Activated T-cell treated with anti-CD3 and anti-CD28 coated beads, Interleukin-2, amount 50 U/mL, for 4 hours (primary cell): Measurements from ENCODE around the gene OTOP2. TPM values are rescaled to one million over a fixed set of nuclear protein-coding genes. Genes with fewer than 3 reads are reported as not detected.

ENCODE experiments used
- ATAC-seq, 2 donors: fragments of 200-7000 bp; cut with Tn5 transposase; one replicate each; pipeline ENCODE4 v1.10.0; 2021
- DNase-seq: peaks from one replicate; pipeline ENCODE4 v3.0.0-alpha.2; 2020
- H3K27me3 Mint-ChIP-seq: one replicate; pipeline ENCODE4 v1.8.0; 2021; ENCODE audit warnings: low read depth, mixed read lengths
- H3K36me3 Mint-ChIP-seq: one replicate; pipeline ENCODE4 v1.8.0; 2022; ENCODE audit warnings: mixed read lengths; ENCODE audit not compliant: insufficient read depth
- H3K4me1 Mint-ChIP-seq: one replicate; pipeline ENCODE4 v1.8.0; 2021; ENCODE audit warnings: low read depth, mixed read lengths
- H3K4me3 Mint-ChIP-seq: one replicate; pipeline ENCODE4 v1.8.0; 2021; ENCODE audit warnings: mild to moderate bottlenecking, moderate library complexity, mixed read lengths
- H3K9me3 Mint-ChIP-seq: one replicate; pipeline ENCODE4 v1.8.0; 2021; ENCODE audit warnings: mixed read lengths
- total RNA-seq, 3 donors: library from RNA; stranded (reverse); gene quantifications; one replicate each; pipeline ENCODE4 v1.2.1, GENCODE V29; 2021

OTOP2 gene
- total RNA-seq, 3 donors from 2014 or later, result not detected

DNA sequence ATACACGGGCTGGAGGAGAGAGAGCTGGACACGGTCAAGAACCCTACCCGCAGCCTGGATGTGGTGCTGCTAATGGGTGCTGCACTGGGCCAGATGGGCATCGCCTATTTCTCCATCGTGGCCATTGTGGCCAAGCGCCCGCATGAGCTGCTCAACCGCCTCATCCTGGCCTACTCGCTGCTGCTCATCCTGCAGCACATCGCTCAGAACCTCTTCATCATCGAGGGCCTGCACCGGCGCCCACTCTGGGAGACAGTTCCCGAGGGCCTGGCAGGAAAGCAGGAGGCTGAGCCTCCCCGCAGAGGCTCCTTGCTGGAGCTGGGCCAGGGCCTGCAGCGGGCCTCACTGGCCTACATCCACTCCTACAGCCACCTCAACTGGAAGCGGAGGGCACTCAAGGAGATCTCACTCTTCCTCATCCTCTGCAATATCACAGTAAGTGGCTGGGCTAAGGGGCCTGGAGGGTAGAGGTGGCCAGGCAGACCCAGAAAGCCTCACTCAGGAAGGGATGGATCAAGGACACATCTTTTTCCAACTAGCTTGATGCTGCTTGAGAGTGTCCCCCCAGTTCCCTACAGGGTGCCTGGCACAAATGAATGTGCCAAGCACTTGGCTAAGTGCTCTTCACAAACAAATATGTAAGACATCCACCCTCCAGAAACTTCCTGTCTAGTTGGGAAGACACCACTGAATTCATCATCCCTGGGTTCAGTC, 23.1 kb downstream of the OTOP2 start:
- no peaks in the 10 kb centered on the region for H3K9me3 Mint-ChIP-seq
- no peaks in the 10 kb centered on the region for H3K4me1 Mint-ChIP-seq
- peaks cover under 1% of the 10 kb centered on the region for H3K27me3 Mint-ChIP-seq
- ATAC-seq, result no peak
- DNase-seq, result no peak
- no peaks in the 10 kb centered on the region for H3K36me3 Mint-ChIP-seq
- H3K4me3 Mint-ChIP-seq, result no peak overlapping the region

DNA sequence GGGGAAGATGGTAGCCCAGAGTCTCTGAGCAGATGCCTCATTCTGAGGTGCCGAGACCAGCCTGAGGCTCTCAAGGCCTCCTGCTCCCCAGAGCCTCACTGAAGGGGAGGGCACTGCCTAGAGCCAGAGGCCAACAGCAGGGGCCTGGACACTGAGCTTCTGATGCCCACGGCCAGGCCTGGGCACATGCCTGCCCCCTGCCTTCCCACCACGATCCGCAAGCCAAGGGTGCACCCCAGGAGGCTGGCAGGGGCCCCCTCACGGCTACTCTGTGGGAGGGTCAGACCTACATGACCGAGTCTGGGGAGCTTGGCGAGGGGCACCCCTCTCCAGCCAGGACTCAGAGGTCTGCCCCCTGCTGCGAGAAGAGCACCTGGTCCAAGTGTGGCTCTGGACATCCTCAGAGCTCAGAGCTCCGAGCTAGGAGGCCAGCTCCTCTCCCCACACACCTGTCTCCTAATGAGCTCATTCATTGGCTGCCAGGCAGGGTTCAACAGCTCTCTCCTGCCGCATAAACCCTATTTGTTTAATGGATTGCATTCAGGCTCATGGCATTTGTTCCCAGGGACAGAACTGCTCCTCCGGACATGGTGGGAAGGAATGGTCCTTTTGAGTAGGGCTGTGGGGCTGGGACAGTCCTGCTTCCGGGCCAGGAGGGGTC, 25.5 kb downstream of the OTOP2 start:
- Mint-ChIP-seq H3K4me1 (no peaks in the 10 kb centered on the region), H3K27me3 (no peaks in the 10 kb centered on the region), H3K36me3 (no peaks in the 10 kb centered on the region), H3K9me3 (no peaks in the 10 kb centered on the region), H3K4me3 (no peak overlapping the region)
- no peak for DNase-seq
- ATAC-seq, result no peak

DNA sequence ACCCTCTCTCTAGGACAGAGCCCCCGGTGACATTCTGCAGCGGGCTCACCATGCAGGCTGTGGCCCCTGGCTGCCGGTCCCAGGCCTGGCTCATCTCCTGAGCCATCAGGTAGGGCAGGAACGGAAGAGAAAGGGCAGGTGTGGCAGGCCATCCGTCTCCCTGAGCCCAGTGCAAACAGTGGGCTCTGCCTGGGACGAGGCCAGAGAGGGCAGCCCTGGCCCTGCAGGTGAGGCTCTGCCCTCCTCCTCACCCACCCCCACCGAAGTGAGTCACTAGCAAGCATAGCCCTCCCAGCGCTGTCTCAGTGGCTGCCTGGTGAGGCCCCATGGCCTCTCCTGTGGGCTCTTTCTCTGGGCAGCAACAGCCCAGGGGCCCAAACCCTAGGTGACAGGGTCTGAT, 26.1 kb downstream of the OTOP2 start:
- Mint-ChIP-seq H3K36me3 (no peaks in the 10 kb centered on the region), H3K4me1 (no peaks in the 10 kb centered on the region), H3K27me3 (no peaks in the 10 kb centered on the region), H3K4me3 (no peak overlapping the region), H3K9me3 (no peaks in the 10 kb centered on the region)
- no peak for DNase-seq
- no peak for ATAC-seq

DNA sequence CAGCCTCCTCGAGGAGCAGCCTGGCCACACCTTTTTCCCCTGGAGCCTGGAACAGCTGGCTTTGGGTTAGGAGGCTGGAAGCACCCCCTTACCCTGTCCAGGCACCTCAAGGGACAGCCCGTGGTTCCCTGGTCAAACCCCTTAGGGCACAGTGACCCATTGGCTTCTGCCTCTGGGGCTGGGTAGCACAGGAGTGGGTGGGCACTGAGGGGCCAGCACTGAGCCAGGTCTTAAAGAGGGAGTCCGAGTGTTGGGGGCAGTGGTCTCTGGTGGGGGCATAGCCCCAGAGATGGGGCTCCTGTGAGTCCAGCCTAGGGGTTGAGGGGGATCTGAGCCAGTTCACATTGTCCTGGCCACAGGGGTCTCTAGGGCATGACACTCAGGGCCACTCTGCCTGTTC, 27.0 kb downstream of the OTOP2 start:
- no peaks in the 10 kb centered on the region for H3K4me1 Mint-ChIP-seq
- no peak for DNase-seq
- no peak overlapping the region for H3K4me3 Mint-ChIP-seq
- no peaks in the 10 kb centered on the region for H3K27me3 Mint-ChIP-seq
- no peak for ATAC-seq
- no peaks in the 10 kb centered on the region for H3K9me3 Mint-ChIP-seq
- H3K36me3 Mint-ChIP-seq, result no peaks in the 10 kb centered on the region

DNA sequence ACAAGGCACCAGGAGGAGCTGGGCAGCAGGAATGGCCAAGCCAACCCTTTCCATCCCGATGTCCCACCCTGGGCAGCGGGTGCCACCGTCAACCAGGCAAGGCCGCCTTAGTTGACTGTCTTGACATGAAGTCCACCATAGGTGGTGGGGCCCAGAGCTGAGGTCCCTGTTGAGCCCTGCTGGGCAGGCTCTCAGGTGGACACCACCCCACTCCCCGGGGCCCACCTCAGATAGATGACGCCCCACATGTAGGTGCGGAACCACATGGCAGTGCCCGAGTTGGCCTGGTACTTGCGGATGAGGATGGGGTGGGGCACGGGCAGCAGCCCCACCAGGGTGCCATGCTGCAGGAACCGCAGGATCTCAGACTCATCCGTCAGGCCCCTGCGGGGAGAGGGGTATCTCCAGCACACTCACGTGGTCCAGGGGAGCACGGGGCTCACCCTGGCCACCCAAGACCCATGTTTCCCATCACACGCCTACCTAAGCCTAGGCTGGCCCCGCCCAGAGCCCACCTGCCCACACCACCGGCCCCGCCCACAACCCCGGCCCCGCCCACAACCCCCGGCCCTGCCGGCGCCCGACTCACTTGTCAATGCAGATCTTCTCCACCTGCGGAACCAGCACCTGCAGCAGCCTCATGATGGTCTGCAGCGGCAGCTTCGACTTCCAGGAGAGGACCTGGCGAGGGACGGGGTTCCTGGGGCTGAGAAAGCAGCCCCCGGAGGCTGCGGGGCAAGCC, 27.8 kb downstream of the OTOP2 start:
- no peak for ATAC-seq
- Mint-ChIP-seq H3K36me3 (no peaks in the 10 kb centered on the region), H3K4me1 (no peaks in the 10 kb centered on the region), H3K4me3 (no peak overlapping the region), H3K27me3 (no peaks in the 10 kb centered on the region), H3K9me3 (no peaks in the 10 kb centered on the region)
- no peak for DNase-seq

DNA sequence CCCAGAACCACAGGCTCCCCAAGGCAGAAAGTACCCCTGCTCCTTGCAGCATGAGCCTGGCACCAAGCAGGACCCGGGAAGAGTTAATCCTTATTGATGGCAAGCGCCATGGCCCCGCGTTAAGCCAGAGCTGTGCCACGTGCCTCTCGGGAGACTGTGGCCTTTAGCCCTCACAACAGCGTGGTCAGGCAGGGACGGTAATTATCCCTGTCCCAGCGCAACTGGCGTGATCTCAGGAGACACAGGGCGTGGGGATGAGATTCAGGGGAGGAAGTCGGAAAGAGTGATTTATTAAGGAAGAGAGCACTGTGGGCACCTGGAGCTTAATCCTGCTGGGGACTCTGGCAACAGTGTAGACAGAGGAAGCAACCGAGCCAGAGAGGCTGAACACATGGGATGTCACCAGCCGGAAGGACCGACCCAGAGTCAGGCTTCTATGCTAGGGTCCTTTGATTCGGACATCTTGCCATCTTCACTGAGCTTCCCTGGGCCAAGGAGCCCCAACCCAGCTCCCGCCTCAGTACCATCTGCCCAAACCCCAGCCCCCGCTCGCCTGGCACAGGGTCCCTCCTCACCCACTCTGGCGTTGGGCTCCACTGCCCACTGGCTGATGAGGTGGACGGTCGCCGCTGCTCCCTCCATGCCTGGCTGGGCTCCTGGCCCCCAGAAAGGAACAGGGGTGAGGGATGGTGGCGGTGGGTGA, 28.5 kb downstream of the OTOP2 start:
- DNase-seq (no peak), ATAC-seq (no peak)
- Mint-ChIP-seq H3K36me3 (no peaks in the 10 kb centered on the region), H3K27me3 (no peaks in the 10 kb centered on the region), H3K9me3 (no peaks in the 10 kb centered on the region), H3K4me3 (no peak overlapping the region), H3K4me1 (no peaks in the 10 kb centered on the region)

DNA sequence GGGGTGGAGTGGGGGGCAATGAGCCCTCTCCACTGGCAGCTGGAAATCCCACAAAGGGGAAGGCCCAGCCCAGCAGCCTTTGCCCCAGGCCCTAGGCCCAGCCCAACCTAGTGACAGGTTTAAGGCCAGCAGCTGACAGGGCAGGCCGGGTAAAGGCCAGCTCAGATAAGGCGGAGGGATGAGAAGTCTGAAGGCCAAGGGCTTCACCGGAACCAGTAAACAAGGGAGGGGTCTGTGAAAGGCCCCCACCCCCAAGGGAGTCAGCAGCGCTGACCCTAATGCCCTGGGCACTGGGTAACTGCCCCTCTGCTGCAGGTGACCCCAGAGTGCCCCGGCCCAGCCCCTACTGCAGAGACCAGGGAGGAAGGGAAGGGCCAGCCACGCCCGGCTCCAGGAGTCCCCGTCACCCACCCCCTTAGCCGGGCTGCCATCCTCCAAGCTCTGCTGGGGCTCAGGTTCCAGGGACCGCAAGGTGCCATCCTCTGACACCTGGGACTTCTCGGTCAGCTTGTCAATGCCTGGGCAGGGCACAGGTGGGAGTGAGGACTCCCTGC, 29.1 kb downstream of the OTOP2 start:
- ATAC-seq (no peak), DNase-seq (no peak)
- Mint-ChIP-seq H3K9me3 (no peaks in the 10 kb centered on the region), H3K4me1 (peaks cover 2% of the 10 kb centered on the region), H3K4me3 (no peak overlapping the region), H3K27me3 (no peaks in the 10 kb centered on the region), H3K36me3 (no peaks in the 10 kb centered on the region)

DNA sequence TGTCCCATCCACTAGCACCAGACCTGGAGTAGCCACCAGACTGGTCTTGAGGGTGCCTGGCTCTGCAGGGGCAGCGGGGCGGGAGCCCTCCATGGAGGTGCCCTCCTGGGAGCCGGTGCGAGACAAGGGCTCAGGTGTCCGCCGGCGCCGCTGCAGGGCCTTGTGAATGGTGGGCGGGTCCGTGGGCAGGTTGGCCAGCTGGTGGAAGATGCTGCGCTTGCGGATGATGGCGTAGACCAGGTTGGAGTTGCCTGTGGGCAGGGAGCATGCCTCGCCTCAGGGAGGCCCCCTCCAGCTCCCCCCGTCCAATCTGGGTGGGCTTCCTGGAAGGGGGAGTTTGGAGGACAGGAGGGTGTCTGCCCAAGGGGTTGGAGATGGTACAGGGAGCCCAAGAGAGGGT, 30.0 kb downstream of the OTOP2 start:
- no peak for DNase-seq
- H3K36me3 Mint-ChIP-seq, result no peaks in the 10 kb centered on the region
- no peak overlapping the region for H3K4me3 Mint-ChIP-seq
- H3K9me3 Mint-ChIP-seq, result no peaks in the 10 kb centered on the region
- ATAC-seq, result no peak
- H3K27me3 Mint-ChIP-seq, result no peaks in the 10 kb centered on the region
- peaks cover 2% of the 10 kb centered on the region for H3K4me1 Mint-ChIP-seq

DNA sequence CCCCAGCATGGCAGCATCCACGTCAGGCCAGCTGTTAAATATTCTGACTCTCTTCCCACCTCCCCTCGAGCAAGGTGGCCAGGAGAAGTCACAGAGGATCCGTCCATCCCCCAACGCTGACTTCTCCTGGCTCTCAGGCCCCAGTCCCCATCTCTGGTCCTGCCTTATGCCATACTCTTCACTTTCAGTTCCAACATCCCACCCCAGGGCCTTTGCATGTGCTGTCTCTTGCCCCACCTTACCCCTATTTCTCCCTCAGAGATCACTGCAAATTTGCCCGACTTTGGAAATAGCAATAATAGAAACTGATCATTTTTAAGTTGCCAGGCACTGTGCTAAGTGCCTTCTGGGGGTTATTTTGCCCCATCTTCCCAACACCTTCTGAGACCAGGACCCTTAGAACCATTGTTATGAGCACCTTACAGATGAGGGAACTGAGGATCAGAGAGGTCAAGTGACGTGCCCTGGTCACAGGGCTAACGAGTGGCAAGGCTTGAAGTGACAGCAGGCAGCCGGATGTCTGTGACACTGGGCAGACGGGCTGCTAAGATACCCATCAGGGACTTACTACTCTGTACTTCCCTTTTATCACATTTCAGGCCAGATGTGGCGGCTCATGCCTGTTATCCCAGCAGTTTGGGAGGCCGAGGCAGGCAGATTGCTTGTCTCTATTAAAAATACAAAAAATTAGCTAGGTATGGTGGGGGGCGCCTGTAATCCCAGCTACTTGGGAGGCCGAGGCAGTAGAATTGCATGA, 30.8 kb downstream of the OTOP2 start:
- H3K27me3 Mint-ChIP-seq, result no peaks in the 10 kb centered on the region
- H3K36me3 Mint-ChIP-seq, result no peaks in the 10 kb centered on the region
- DNase-seq (no peak), ATAC-seq (no peak)
- no peaks in the 10 kb centered on the region for H3K9me3 Mint-ChIP-seq
- H3K4me1 Mint-ChIP-seq, result peaks cover 2% of the 10 kb centered on the region
- H3K4me3 Mint-ChIP-seq, result no peak overlapping the region

DNA sequence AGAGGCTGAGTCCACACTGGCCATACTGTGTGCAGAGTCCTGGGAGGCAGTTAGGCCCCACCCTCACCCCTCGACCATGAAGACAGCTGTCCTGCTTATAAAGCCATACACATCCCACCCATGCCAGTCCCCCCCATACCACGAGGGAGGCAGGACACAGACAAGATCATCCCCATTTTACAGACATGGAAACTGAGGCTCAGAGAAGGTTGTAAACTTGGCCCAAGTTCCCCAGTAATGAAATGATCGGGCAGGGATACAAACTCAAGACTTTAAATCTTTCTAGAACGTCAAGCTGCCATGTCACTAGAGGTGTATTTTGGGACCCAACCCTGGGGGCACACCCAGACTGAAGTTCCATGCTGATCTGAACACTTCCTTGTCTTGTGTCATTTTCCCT, 32.0 kb downstream of the OTOP2 start:
- H3K4me1 Mint-ChIP-seq, result peaks cover 2% of the 10 kb centered on the region
- no peaks in the 10 kb centered on the region for H3K36me3 Mint-ChIP-seq
- H3K4me3 Mint-ChIP-seq, result no peak overlapping the region
- H3K27me3 Mint-ChIP-seq, result no peaks in the 10 kb centered on the region
- no peak for ATAC-seq
- H3K9me3 Mint-ChIP-seq, result no peaks in the 10 kb centered on the region
- no peak for DNase-seq

DNA sequence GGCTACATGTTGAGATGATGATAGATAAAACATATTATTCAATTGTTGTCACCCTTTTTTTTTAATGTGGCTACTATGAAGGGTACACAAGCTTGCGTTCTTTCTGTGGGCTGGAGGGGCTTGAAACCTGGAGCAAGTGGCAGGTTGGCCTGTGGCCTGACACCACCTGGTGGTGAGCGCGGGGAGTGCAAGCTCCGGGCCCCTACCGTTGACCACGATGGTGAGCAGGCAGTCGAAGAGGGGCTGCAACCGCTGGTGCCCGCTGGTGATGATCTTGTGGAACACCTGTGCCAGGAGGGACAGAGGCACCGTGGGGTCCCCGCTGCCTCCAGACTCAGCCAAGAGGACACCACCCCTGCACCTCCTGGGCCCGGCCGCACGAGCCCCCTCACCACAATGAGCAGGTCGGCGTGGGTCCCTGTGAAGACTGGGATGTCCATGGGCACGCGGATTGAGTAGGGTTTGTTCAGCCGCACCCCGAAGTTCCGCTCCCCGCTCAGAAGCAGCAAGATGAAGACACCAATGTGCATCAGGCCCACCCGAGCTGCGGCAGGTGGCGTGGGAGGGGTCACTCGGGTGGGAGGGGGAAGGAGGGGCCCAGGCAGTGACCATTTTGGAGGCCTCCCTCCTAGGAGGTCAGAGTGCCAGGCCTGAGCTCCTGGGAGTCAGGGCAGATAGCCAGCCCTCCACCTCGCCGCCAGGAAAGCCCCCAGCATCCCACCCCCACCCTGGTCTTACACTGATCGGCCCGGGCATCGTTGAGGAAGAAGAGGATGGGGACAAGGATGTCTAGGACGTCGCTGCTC, 34.1 kb downstream of the OTOP2 start:
- H3K9me3 Mint-ChIP-seq, result no peaks in the 10 kb centered on the region
- H3K4me3 Mint-ChIP-seq, result no peak overlapping the region
- peak; percentile 53 to 65 for ATAC-seq
- H3K27me3 Mint-ChIP-seq, result no peaks in the 10 kb centered on the region
- H3K4me1 Mint-ChIP-seq, result peaks cover 4% of the 10 kb centered on the region
- peak; percentile 83 for DNase-seq
- H3K36me3 Mint-ChIP-seq, result no peaks in the 10 kb centered on the region

DNA sequence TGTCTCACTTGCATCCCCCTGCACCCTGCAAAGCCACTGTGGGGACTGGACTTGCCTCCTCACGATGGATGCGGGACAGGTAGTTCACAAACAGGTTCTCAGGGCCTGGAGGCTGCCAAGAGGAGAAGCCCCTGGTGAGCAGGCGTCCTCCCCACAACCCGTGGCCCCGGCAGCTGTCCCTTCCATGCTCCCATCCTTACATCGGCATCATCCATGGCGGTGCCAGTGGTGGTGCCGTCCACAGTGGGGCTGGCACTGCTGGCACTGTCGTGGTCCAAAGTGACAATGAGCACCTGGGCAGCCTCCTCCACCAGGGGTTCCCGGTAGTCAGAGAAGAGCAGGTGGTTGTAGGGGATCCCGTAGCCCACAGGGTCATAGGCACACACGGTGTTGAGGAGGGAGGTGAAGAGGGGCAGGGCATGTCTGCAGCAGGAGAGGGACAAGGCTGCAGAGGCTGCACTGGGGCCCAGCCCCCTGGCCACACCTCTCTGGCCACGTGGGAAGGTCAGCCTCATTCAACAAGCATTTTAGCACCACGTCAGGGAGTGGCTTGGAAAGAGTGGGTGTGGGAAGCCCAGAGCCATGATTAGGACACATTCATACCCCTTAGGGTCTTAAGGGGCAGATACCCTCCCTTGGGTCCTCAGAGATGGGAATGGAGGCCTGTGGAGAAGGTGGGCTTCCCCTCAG, 35.9 kb downstream of the OTOP2 start:
- no peaks in the 10 kb centered on the region for H3K36me3 Mint-ChIP-seq
- H3K4me1 Mint-ChIP-seq, result peaks cover 4% of the 10 kb centered on the region
- no peaks in the 10 kb centered on the region for H3K27me3 Mint-ChIP-seq
- ATAC-seq (no peak), DNase-seq (no peak)
- no peaks in the 10 kb centered on the region for H3K9me3 Mint-ChIP-seq
- H3K4me3 Mint-ChIP-seq, result no peak overlapping the region
